Kidney epithelial cell (primary cell): ENCODE measurements around the gene SORL1. TPM values are rescaled to one million over a fixed set of nuclear protein-coding genes. Genes with fewer than 3 reads are reported as not detected.

Experiments
- DNase-seq: peaks from one replicate; pipeline ENCODE4 v3.0.0-alpha.2; 2010; ENCODE audit warnings: low read depth
- H3K27me3 ChIP-seq: 2 replicates; pipeline ENCODE4 v1.6.0; 2011; ENCODE audit warnings: low read length; ENCODE audit not compliant: control insufficient read depth, insufficient read depth
- H3K36me3 ChIP-seq: 2 replicates; pipeline ENCODE4 v1.5.1; 2011; ENCODE audit warnings: low read length; ENCODE audit not compliant: control insufficient read depth, insufficient read depth
- H3K4me3 ChIP-seq: 2 replicates; pipeline ENCODE4 v1.5.1; 2011; ENCODE audit warnings: low read depth, mild to moderate bottlenecking, control low read depth, low read length
- total RNA-seq: library from RNA; depleted of rRNA; stranded (reverse); fragments of >200 nt; gene quantifications from 2 replicates; pipeline ENCODE4 v1.2.3, GENCODE V29; 2015
- TF ChIP-seq, protein P1 (sequence below): IDR thresholded peaks from 2 replicates; pipeline ENCODE4 v1.5.1; 2011; ENCODE audit warnings: mild to moderate bottlenecking, moderate library complexity, low read length, control low read depth, inconsistent platforms; ENCODE audit not compliant: insufficient read depth, poor library complexity, severe bottlenecking

Gene SORL1
- total RNA-seq, 1 donor from 2014 or later: 4.1 TPM

DNA sequence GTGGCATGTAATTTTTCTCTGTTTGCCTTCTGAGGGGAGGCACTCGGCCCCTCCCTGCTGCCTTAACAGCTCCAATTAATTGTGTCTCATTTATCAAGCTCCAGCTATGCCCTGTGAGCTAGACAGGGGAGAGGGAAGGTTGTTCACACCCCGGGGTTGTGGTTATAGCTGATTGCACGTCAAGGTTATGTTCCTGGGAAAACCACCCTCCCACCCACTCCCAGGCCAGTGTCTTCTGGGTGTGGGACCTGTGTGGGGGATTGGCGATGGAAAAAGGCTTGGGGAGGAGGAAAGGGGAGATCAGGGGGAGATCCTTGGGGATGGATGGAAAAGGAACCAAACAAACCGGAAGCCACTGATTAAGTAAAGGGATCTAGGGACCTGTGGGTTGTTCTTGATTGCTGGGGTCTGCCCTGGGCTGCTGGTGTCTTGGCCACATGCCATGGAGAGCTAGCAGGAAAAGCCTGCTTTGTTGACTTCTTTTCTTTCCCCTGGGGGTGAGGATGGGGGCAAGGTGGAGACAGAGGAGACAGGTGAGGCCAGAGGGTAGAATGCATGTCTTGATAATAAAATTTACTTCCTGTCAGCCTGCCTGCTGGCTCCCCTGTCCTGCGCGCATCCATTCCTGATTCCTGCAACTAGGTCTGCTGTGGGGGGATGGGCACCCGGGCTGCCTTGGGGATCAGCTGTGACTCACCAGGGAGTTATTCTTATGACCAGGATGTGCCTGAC is 14.1 kb downstream of the SORL1 start:
- Histone ChIP-seq H3K36me3 (no peaks in the 10 kb centered on the region), H3K27me3 (no peaks in the 10 kb centered on the region), H3K4me3 (no peak overlapping the region)
- DNase-seq: peak; percentile 95
- TF ChIP-seq, protein P1, sequence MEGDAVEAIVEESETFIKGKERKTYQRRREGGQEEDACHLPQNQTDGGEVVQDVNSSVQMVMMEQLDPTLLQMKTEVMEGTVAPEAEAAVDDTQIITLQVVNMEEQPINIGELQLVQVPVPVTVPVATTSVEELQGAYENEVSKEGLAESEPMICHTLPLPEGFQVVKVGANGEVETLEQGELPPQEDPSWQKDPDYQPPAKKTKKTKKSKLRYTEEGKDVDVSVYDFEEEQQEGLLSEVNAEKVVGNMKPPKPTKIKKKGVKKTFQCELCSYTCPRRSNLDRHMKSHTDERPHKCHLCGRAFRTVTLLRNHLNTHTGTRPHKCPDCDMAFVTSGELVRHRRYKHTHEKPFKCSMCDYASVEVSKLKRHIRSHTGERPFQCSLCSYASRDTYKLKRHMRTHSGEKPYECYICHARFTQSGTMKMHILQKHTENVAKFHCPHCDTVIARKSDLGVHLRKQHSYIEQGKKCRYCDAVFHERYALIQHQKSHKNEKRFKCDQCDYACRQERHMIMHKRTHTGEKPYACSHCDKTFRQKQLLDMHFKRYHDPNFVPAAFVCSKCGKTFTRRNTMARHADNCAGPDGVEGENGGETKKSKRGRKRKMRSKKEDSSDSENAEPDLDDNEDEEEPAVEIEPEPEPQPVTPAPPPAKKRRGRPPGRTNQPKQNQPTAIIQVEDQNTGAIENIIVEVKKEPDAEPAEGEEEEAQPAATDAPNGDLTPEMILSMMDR: no peak

DNA sequence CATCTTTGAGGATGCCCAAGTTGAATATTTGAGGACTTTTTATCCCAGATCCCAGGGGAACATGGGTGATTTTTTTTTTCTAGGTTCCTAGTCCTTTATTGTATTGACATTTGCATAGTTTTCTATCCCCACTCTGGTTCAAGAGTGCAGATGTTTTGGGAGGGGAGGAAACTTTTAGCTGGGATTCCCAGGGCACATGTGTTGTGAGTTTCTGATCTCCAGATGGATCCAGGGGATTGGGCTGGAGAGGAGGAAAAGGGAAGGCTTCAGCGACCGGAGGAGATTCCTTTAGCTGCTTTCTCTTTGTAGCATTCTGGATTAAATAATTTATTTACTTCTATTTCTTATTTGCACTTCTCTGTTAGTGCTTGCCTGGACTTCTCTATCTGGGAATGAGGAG is 15.4 kb downstream of the SORL1 start:
- no peak for DNase-seq
- no peak overlapping the region for H3K4me3 ChIP-seq
- H3K36me3 ChIP-seq: no peaks in the 10 kb centered on the region
- no peaks in the 10 kb centered on the region for H3K27me3 ChIP-seq
- TF ChIP-seq, protein P1: no peak

DNA sequence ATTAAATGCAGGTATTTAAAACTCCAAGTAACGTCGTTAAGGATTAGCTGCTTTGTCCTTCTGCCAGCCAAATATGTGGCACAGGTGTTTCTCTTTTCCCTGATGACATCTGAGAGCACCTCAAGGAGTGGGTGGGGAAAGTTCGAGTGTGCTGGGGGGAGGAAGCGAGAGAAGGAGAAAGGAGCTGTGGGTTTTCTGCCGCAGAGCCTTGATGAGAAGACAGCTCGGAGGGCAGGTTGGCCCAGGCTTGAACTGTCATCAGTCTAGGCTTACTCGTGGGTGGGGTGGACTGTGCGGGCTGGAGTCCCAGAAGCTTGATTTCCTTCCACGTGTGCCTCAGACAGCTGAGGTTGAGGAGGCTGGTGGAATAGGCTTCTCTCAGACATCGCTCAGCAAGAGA is 15.9 kb downstream of the SORL1 start:
- Histone ChIP-seq H3K4me3 (no peak overlapping the region), H3K27me3 (no peaks in the 10 kb centered on the region), H3K36me3 (no peaks in the 10 kb centered on the region)
- TF ChIP-seq, protein P1: no peak
- DNase-seq: no peak

DNA sequence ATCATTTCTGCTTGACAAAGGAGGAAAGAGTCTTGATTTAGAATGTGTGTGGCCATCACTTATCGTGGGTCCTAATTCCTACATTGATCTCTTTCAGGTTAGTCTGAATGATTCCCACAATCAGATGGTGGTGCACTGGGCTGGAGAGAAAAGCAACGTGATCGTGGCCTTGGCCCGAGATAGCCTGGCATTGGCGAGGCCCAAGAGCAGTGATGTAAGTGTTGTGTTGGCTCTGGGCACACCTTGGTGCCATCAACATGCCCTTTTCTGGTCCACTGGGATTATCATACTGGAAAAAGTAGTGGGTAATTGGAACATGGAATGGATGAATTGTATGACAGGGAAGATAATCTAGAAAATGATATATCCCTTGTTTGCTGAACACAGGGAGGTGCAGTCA is 17.8 kb downstream of the SORL1 start:
- TF ChIP-seq, protein P1: no peak
- DNase-seq: no peak
- Histone ChIP-seq H3K27me3 (no peaks in the 10 kb centered on the region), H3K36me3 (no peaks in the 10 kb centered on the region), H3K4me3 (no peak overlapping the region)

DNA sequence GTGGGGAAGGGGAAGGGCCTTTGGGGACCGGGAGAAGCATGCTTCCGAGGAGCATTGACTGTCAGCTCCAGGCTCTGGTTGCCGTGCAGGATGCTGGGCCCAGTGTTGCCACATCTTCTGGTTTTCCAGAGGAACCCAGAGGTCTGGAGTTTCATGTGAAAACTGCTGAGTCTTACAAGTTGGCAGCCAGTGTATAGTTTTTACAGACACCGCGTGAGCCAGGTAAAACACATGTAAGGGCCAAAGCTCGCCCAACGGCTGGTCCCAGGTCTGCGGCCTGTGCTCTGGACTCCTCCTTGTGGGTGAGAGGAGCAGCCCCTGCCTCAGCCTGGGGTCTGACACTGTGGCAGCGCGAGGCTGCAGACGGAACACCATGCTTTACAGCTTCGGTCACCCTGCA is 19.1 kb downstream of the SORL1 start:
- Histone ChIP-seq H3K27me3 (no peaks in the 10 kb centered on the region), H3K36me3 (no peaks in the 10 kb centered on the region), H3K4me3 (no peak overlapping the region)
- TF ChIP-seq, protein P1: no peak
- no peak for DNase-seq

DNA sequence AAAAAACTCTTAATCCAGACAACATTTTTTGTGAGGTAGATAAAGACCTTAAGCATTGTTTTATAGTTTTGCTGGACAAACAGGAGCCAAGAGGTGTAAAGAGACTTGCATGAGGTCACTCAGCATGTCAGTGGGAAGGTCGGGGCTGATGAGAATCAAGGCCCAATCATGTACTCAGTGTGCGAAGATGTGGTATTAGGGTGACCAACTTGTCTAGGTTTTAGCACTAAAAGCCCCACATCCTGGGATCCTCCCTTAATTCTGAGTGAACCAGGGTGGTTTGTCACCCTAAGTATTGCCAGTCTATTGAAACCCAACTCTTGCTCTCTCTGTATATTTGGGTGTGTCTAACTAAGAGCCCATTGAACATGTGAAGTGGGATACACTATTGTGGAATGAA is 20.2 kb downstream of the SORL1 start:
- no peak overlapping the region for H3K4me3 ChIP-seq
- no peaks in the 10 kb centered on the region for H3K36me3 ChIP-seq
- H3K27me3 ChIP-seq: no peaks in the 10 kb centered on the region
- TF ChIP-seq, protein P1: no peak
- DNase-seq: no peak
